MM.1S (cell line): ENCODE results near the gene JMJD6.
"Not testable (repeated sequence)": the region's sequence is repeated elsewhere in the genome, so short reads cannot be mapped to it uniquely, and the experiment has no call there.

Source experiments
- DNase-seq: peaks from one replicate; pipeline ENCODE4 v3.0.0-alpha.2; 2015
- H2AFZ ChIP-seq: fragments of 300-600 bp; sonication (generic); 2 replicates; pipeline ENCODE4 v1.6.0; 2016; ENCODE audit warnings: antibody characterized with exemption, low read length
- H3F3A ChIP-seq: fragments of 300-600 bp; sonication (generic); 2 replicates; pipeline ENCODE4 v1.6.1; 2016; ENCODE audit warnings: mild to moderate bottlenecking, antibody characterized with exemption, low read length, moderate library complexity, mixed read lengths; ENCODE audit not compliant: insufficient read depth
- H3K27ac ChIP-seq: fragments of 300-600 bp; sonication (generic); 2 replicates; pipeline ENCODE4 v1.5.1; 2016; ENCODE audit warnings: mild to moderate bottlenecking, low read length
- H3K27me3 ChIP-seq: fragments of 300-600 bp; sonication (generic); replicated peaks from 2 replicates; pipeline ENCODE4 v1.6.0; 2016; ENCODE audit warnings: low read length; ENCODE audit not compliant: insufficient read depth
- H3K36me3 ChIP-seq: fragments of 300-600 bp; sonication (generic); replicated peaks from 2 replicates; pipeline ENCODE4 v1.6.1; 2016; ENCODE audit warnings: mild to moderate bottlenecking, low read length, mixed read lengths; ENCODE audit not compliant: insufficient read depth
- H3K4me1 ChIP-seq: fragments of 300-600 bp; sonication (generic); 2 replicates; pipeline ENCODE4 v1.6.1; 2016; ENCODE audit warnings: low read length, mixed read lengths
- H3K4me2 ChIP-seq: fragments of 300-600 bp; sonication (generic); 2 replicates; pipeline ENCODE4 v1.6.0; 2016; ENCODE audit warnings: low read depth, low read length
- H3K4me3 ChIP-seq: fragments of 300-600 bp; sonication (generic); 2 replicates; pipeline ENCODE4 v1.5.1; 2016; ENCODE audit warnings: low read length, mixed read lengths
- H3K79me2 ChIP-seq: fragments of 300-600 bp; sonication (generic); 2 replicates; pipeline ENCODE4 v1.6.1; 2016; ENCODE audit warnings: mixed run types, low read length, mixed read lengths
- H3K9ac ChIP-seq: fragments of 300-600 bp; sonication (generic); 2 replicates; pipeline ENCODE4 v1.6.1; 2016; ENCODE audit warnings: low read length, mixed read lengths
- H3K9me2 ChIP-seq: fragments of 300-600 bp; sonication (generic); replicated peaks from 2 replicates; pipeline ENCODE4 v1.6.1; 2016; ENCODE audit warnings: mild to moderate bottlenecking, low read length, mixed read lengths; ENCODE audit not compliant: insufficient read depth
- H3K9me3 ChIP-seq: fragments of 300-600 bp; sonication (generic); replicated peaks from 2 replicates; pipeline ENCODE4 v1.6.1; 2016; ENCODE audit warnings: mild to moderate bottlenecking, low read length, mixed read lengths; ENCODE audit not compliant: insufficient read depth
- H4K20me1 ChIP-seq: fragments of 300-600 bp; sonication (generic); 2 replicates; pipeline ENCODE4 v1.6.1; 2016; ENCODE audit warnings: mild to moderate bottlenecking, low read length, moderate library complexity, mixed read lengths; ENCODE audit not compliant: insufficient read depth
- EZH2 ChIP-seq: fragments of 300-600 bp; sonication (generic); optimal IDR thresholded peaks from 2 replicates; pipeline ENCODE3; 2017; ENCODE audit warnings: low read depth, mild to moderate bottlenecking, antibody characterized with exemption, low read length, mixed read lengths
- EZH2phosphoT487 ChIP-seq: fragments of 300-600 bp; sonication (generic); IDR thresholded peaks from 2 replicates; pipeline ENCODE4 v1.6.1; 2018; ENCODE audit warnings: antibody characterized with exemption, low read length
- TF ChIP-seq, protein P1 (sequence below): fragments of 300-600 bp; sonication (generic); IDR thresholded peaks from 2 replicates; pipeline ENCODE4 v1.5.1; 2016; ENCODE audit warnings: antibody characterized with exemption, low read length, mixed read lengths

The JMJD6 gene

DNA sequence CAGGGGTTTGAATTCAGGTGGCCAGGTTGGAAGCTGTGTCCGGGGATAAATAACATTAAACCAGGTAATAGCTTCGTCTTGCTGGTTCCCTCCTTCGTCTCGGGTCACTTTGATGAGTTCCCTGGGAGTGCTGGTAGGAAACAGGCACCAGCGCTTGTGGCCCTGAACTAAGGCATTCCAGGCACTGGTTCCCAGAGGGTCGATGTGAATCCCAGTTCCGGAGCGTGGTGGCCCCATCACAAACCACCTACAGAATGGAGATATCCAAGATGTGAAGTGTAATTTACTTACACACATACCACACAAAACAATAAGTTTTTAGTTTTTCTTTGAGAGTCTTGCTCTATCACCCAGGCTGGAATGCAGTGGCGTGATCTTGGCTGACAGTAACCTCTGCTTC lies 2.6 kb downstream of the JMJD6 start:
- no peaks in the 10 kb centered on the region for H4K20me1 ChIP-seq
- no peak overlapping the region for H3K9ac ChIP-seq
- H2AFZ ChIP-seq: no peak overlapping the region
- no peaks in the 10 kb centered on the region for H3K27me3 ChIP-seq
- H3K9me3 ChIP-seq: no peaks in the 10 kb centered on the region
- H3F3A ChIP-seq: peaks cover 29% of the 10 kb centered on the region
- 0 out of 2 replicates have a peak, but pooled peaks cover 11% of the 10 kb centered on the region for H3K4me1 ChIP-seq
- H3K4me2 ChIP-seq: no peak overlapping the region
- H3K4me3 ChIP-seq: no peak overlapping the region
- no peaks in the 10 kb centered on the region for H3K9me2 ChIP-seq
- H3K79me2 ChIP-seq: peaks cover 86% of the 10 kb centered on the region
- TF ChIP-seq, protein P1, sequence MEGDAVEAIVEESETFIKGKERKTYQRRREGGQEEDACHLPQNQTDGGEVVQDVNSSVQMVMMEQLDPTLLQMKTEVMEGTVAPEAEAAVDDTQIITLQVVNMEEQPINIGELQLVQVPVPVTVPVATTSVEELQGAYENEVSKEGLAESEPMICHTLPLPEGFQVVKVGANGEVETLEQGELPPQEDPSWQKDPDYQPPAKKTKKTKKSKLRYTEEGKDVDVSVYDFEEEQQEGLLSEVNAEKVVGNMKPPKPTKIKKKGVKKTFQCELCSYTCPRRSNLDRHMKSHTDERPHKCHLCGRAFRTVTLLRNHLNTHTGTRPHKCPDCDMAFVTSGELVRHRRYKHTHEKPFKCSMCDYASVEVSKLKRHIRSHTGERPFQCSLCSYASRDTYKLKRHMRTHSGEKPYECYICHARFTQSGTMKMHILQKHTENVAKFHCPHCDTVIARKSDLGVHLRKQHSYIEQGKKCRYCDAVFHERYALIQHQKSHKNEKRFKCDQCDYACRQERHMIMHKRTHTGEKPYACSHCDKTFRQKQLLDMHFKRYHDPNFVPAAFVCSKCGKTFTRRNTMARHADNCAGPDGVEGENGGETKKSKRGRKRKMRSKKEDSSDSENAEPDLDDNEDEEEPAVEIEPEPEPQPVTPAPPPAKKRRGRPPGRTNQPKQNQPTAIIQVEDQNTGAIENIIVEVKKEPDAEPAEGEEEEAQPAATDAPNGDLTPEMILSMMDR: no peak
- no peak for TF ChIP-seq EZH2
- no peak for TF ChIP-seq EZH2phosphoT487
- no peak overlapping the region for H3K27ac ChIP-seq
- no peak for DNase-seq
- peaks cover 12% of the 10 kb centered on the region for H3K36me3 ChIP-seq

DNA sequence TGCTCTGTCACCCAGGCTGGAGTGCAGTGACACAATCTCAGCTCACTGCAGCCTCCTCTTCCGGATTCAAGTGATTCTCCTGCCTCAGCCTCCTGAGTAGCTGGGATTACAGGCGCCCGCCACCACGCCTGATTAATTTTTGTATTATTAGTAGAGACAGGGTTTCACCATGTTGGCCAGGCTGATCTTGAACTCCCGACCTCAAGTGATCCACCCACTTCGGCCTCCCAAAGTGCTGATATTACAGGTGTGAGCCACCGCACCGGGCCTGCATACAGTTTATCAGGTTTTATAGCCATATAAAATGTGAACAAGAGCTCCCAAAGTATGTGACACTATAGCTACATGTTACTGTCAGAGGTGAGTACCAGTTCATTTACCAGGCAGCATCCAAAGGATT lies 3.4 kb downstream of the JMJD6 start:
- not testable (repeated sequence) for H3K9ac ChIP-seq, H3K9me2 ChIP-seq, H3K27ac ChIP-seq, H3K9me3 ChIP-seq, H2AFZ ChIP-seq, H3K4me3 ChIP-seq, H3K4me2 ChIP-seq, DNase-seq, H4K20me1 ChIP-seq, H3K27me3 ChIP-seq
- peaks cover 12% of the 10 kb centered on the region for H3K36me3 ChIP-seq
- H3K4me1 ChIP-seq: 0 out of 2 replicates have a peak, but pooled peaks cover 11% of the 10 kb centered on the region
- H3F3A ChIP-seq: peaks cover 27% of the 10 kb centered on the region
- peaks cover 82% of the 10 kb centered on the region for H3K79me2 ChIP-seq

DNA sequence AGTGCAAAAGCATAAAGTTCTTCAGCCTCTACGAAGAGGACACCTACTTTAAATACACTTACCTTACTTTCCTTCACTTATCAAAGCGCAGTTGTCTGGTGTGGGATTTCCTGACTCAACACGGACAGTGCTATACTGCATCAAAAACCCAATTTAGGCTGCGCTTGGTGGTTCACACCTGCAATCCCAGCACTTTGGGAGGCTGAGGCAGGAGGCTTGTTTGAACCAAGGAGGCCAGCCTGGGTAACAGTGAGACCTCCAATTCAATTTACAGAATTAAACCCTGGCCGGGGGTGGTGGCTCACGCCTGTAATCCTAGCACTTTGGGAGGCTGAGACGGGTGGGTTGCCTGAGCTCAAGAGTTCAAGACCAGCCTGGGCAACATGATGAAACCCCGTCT lies 4.1 kb downstream of the JMJD6 start:
- Histone ChIP-seq H3F3A (peaks cover 20% of the 10 kb centered on the region), H3K4me1 (0 out of 2 replicates have a peak, but pooled peaks cover 11% of the 10 kb centered on the region), H3K9me3 (no peaks in the 10 kb centered on the region), H3K79me2 (peaks cover 77% of the 10 kb centered on the region), H2AFZ (no peak overlapping the region), H3K27ac (no peak overlapping the region), H4K20me1 (no peaks in the 10 kb centered on the region), H3K9me2 (no peaks in the 10 kb centered on the region), H3K36me3 (peaks cover 14% of the 10 kb centered on the region), H3K9ac (no peak overlapping the region), H3K4me2 (no peak overlapping the region), H3K27me3 (no peaks in the 10 kb centered on the region), H3K4me3 (no peak overlapping the region)
- TF ChIP-seq EZH2 (no peak), EZH2phosphoT487 (no peak)
- TF ChIP-seq, protein P1: no peak
- DNase-seq: no peak

DNA sequence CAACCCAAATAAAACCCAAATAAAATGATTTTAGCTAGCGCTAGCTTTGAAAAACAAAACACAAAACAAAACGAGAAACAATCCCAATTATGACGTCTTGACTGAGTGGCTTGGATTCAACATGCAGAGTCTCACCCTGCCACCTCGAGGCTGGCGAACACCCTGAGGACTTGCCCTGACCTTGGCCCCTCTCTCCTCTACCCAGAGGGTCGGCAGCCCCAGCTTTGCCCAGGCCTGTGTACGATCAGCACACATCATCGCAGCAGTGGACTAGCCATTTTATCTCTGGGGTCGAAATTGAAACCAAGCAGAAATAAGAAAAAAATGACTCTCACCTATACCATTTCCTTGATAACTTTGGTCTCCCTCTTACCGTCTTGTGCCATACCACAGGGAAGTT lies 4.9 kb downstream of the JMJD6 start:
- peaks cover 76% of the 10 kb centered on the region for H3K79me2 ChIP-seq
- H2AFZ ChIP-seq: no peak overlapping the region
- H3K27ac ChIP-seq: no peak overlapping the region
- H4K20me1 ChIP-seq: no peaks in the 10 kb centered on the region
- H3F3A ChIP-seq: peaks cover 22% of the 10 kb centered on the region
- H3K36me3 ChIP-seq: peaks cover 15% of the 10 kb centered on the region
- no peak overlapping the region for H3K9ac ChIP-seq
- no peaks in the 10 kb centered on the region for H3K27me3 ChIP-seq
- TF ChIP-seq EZH2: no peak
- no peak for TF ChIP-seq EZH2phosphoT487
- TF ChIP-seq, protein P1: no peak
- H3K4me3 ChIP-seq: no peak overlapping the region
- DNase-seq: no peak
- no peak overlapping the region for H3K4me2 ChIP-seq
- H3K9me2 ChIP-seq: no peaks in the 10 kb centered on the region
- no peaks in the 10 kb centered on the region for H3K9me3 ChIP-seq
- peaks cover 12% of the 10 kb centered on the region; the same call in 1 of the 2 replicates for H3K4me1 ChIP-seq
